ENCODE data around the gene CHRM5. TPM values are rescaled to one million over a fixed set of nuclear protein-coding genes. Genes with fewer than 3 reads are reported as not detected.

CHRM5 gene
- total and polyA plus RNA-seq, 2 experiments from 2014 or later, result not detected

DNA sequence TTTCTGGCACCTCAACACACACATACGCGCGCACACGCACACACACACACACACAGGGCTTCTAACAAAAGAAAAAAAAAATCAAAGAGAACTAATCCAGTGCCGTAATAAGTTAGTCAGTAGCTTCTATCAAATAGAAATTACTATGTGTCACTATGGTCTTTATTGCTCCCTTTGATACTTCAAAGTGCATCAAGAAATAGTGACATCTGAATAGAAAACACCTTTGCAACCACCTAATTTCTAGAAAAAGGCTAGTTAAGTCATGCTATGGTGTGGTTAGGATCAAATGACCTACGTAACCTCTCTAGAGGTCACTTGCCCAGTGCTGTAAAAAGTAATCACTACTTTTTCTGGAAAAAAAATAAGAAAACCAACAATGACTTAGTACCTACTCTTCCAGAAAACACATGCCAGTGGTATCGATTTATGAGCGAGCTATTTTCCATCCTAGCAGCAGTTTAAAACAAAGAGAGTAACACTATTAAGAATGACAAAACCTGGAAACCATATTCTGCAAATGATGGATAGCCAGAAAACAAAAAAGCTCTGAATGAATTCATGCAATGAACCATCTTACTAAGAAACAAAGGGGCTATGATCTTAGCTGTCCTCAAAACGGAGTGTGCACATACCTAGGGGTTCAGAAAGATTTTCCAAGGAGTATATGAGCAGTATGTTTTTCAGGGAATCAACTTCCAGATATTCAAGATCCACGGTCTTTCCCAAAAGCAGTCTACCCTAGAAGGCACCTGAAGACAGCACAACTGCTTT, 63.9 kb downstream of the CHRM5 start:
- TF ChIP-seq EZH2 (IDR thresholded peaks at IDR 0.05; ENCODE audit: borderline replicate concordance) (no peak), EZH2phosphoT487 (IDR thresholded peaks at IDR 0.05; ENCODE audit: low read depth, severe bottlenecking, unreplicated experiment) (no peak)
- TF ChIP-seq, protein P1, sequence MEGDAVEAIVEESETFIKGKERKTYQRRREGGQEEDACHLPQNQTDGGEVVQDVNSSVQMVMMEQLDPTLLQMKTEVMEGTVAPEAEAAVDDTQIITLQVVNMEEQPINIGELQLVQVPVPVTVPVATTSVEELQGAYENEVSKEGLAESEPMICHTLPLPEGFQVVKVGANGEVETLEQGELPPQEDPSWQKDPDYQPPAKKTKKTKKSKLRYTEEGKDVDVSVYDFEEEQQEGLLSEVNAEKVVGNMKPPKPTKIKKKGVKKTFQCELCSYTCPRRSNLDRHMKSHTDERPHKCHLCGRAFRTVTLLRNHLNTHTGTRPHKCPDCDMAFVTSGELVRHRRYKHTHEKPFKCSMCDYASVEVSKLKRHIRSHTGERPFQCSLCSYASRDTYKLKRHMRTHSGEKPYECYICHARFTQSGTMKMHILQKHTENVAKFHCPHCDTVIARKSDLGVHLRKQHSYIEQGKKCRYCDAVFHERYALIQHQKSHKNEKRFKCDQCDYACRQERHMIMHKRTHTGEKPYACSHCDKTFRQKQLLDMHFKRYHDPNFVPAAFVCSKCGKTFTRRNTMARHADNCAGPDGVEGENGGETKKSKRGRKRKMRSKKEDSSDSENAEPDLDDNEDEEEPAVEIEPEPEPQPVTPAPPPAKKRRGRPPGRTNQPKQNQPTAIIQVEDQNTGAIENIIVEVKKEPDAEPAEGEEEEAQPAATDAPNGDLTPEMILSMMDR (IDR thresholded peaks at IDR 0.05; ENCODE audit: poor library complexity), result no peak
- no peak overlapping the region for H2AFZ ChIP-seq
- H3K9me3 ChIP-seq (ENCODE audit: low read depth), result no peaks in the 10 kb centered on the region
- peaks cover 19% of the 10 kb centered on the region for H3K79me2 ChIP-seq
- DNase-seq (ENCODE audit: low spot score), result no peak
- no peaks in the 10 kb centered on the region for H3K36me3 ChIP-seq (replicated peaks; ENCODE audit: insufficient read depth, low read depth)
- H3K27ac ChIP-seq, result no peak overlapping the region
- no peak overlapping the region for H3K4me3 ChIP-seq
- H4K20me1 ChIP-seq (ENCODE audit: insufficient read depth, poor library complexity, severe bottlenecking), result no peaks in the 10 kb centered on the region
- 92% methylated on average over 10 of the region's 10 CpGs for WGBS (ENCODE audit: low lambda C conversion rate, missing lambda C conversion rate)
- no peaks in the 10 kb centered on the region for H3K9me2 ChIP-seq (replicated peaks; ENCODE audit: insufficient read depth)
- no peaks in the 10 kb centered on the region for H3K4me1 ChIP-seq (ENCODE audit: insufficient read depth)
- no peaks in the 10 kb centered on the region for H3K27me3 ChIP-seq
- no peak overlapping the region for H3K4me2 ChIP-seq

DNA sequence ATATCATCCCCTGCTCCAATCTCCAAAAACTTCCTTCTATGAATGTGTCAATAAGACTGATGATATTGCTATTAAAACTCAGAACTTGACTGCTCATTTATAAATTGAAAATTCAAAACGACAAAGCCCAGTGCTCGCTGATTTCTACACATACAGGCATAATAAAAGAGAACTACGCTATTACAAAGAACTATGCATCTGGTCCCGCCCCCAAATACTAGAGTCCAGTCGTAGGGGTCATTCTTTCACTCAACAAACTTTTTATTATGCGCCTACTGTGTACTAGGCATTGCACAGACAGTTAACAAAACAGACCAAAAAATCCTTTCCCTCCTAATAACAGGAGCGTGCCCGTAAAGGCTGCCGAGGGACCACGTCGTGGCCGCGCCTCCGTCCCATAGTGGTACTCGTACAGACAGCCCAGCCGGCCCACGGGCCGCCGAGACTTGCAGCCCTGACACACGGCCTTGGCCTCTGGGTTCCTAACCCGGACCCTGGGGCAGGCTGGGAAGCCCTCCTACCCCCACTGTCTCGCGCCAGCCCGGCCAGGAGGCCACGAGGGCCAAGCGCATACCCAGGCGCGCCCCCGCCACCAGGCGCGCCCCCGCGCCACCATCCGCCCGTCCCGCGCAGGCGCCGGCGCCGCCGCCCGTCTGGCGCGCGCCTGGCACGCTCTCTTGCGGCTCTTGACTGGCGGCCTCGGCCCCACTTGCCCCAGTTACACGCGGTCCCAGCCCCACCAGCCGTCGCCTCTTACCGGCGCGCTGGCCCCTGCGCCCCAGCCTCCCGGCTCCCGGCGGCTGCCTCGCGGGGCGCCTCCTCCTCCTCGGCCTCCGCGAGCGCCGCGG, 70.0 kb downstream of the CHRM5 start:
- Histone ChIP-seq H2AFZ (peak overlapping the region; percentile 99), H3K27me3 (no peaks in the 10 kb centered on the region), H3K36me3 (replicated peaks; ENCODE audit: insufficient read depth, low read depth) (no peaks in the 10 kb centered on the region), H3K79me2 (peaks cover 19% of the 10 kb centered on the region), H3K9me3 (ENCODE audit: low read depth) (no peaks in the 10 kb centered on the region), H3K9me2 (replicated peaks; ENCODE audit: insufficient read depth) (no peaks in the 10 kb centered on the region), H3K4me3 (peak overlapping the region; percentile 93), H3K4me1 (ENCODE audit: insufficient read depth) (peaks cover 16% of the 10 kb centered on the region), H4K20me1 (ENCODE audit: insufficient read depth, poor library complexity, severe bottlenecking) (no peaks in the 10 kb centered on the region), H3K4me2 (peak overlapping the region; percentile 85), H3K27ac (peak overlapping the region; percentile 96)
- DNase-seq (ENCODE audit: low spot score), result peak; percentile 90
- TF ChIP-seq EZH2phosphoT487 (IDR thresholded peaks at IDR 0.05; ENCODE audit: low read depth, severe bottlenecking, unreplicated experiment) (no peak), EZH2 (IDR thresholded peaks at IDR 0.05; ENCODE audit: borderline replicate concordance) (no peak)
- TF ChIP-seq, protein P1 (IDR thresholded peaks at IDR 0.05; ENCODE audit: poor library complexity), result no peak
- 3% methylated on average over 24 of the region's 70 CpGs for WGBS (ENCODE audit: low lambda C conversion rate, missing lambda C conversion rate)

DNA sequence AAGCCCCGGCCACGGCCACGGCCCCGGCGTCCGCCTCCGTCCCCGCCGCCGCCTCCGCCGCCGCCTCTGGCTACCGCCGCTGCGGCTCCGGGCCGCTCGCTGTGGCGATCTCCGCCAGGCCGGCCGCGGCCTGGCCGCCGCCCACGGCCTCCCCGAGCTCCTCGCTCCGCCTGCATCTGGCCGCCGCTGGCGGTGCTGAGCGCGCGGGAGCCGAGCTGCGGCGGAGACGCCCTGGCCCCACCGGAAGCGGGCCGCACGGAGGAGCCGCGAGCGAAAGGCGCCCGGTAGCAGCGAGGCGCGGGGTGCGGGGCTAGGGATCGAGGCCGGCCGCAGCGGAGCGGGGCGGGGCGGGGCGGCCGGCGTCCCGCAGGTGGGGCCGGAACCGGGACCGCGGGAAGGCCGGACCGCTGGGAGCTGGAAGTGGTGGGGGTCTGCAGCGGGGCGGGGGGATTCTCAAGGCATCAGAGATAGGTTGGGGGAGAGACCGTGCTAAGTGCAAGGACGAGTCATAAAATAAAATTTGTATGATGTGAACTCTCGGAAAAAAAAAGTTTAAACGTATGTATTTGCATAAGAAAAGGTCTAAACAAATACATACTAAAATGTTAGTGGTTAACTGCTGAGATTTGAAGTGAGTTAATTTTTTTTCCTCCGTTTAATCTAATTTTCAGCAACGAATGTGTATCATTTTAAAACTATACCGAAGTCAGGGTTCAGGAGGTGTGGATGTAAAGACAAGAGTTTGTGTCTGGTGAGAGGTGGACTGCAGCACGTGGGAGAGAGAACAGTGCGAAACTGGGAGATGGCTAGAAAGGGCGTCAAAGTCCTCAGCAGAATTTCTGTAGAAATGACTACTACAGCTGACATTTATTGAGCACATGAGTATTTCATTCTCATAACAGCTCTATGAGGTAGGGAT, 70.8 kb downstream of the CHRM5 start, which contains the start of gene AVEN:
TSS of gene AVEN (minus strand) at position 334 of the 919 bp plus-strand sequence. CDS start at position 176, 158 bp downstream.
- Histone ChIP-seq H3K27ac (peak within 1 kb of the TSS; percentile 96), H3K4me2 (peak within 1 kb of the TSS; percentile 85), H4K20me1 (ENCODE audit: insufficient read depth, poor library complexity, severe bottlenecking) (no peaks in the 10 kb centered on the region), H3K9me2 (replicated peaks; ENCODE audit: insufficient read depth) (no peaks in the 10 kb centered on the region), H3K79me2 (peaks cover 19% of the 10 kb centered on the region), H3K36me3 (replicated peaks; ENCODE audit: insufficient read depth, low read depth) (no peaks in the 10 kb centered on the region), H3K9me3 (ENCODE audit: low read depth) (no peaks in the 10 kb centered on the region), H3K4me1 (ENCODE audit: insufficient read depth) (peaks cover 16% of the 10 kb centered on the region), H2AFZ (peak within 1 kb of the TSS; percentile 99), H3K4me3 (peak within 1 kb of the TSS; percentile 93), H3K27me3 (no peaks in the 10 kb centered on the region)
- 3% methylated on average over 52 of the region's 82 CpGs for WGBS (ENCODE audit: low lambda C conversion rate, missing lambda C conversion rate)
- TF ChIP-seq EZH2 (IDR thresholded peaks at IDR 0.05; ENCODE audit: borderline replicate concordance), result no peak
- TF ChIP-seq, protein P1 (IDR thresholded peaks at IDR 0.05; ENCODE audit: poor library complexity), result no peak
- TF ChIP-seq EZH2phosphoT487 (IDR thresholded peaks at IDR 0.05; ENCODE audit: low read depth, severe bottlenecking, unreplicated experiment), result no peak
- DNase-seq (ENCODE audit: low spot score), result peak; percentile 76
